HEK293 (cell line): ENCODE data around the gene FOSB.

Experiments
- ATF2 ChIP-seq: fragments of 450-650 bp; formaldehyde crosslinking; IDR thresholded peaks from 2 replicates; pipeline ENCODE4 v1.5.1; 2016; ENCODE audit warnings: missing biosample characterization, missing genetic modification characterization, low read depth
- CTCF ChIP-seq: fragments of 450-650 bp; formaldehyde crosslinking; IDR thresholded peaks from 2 replicates; pipeline ENCODE4 v1.5.1; 2016; ENCODE audit warnings: missing biosample characterization, missing genetic modification characterization
- MZF1 ChIP-seq: fragments of 450-650 bp; formaldehyde crosslinking; IDR thresholded peaks from 2 replicates; pipeline ENCODE4 v1.5.1; 2017; ENCODE audit warnings: missing biosample characterization, missing genetic modification characterization, borderline replicate concordance
- OSR2 ChIP-seq: fragments of 450-650 bp; formaldehyde crosslinking; IDR thresholded peaks from 2 replicates; pipeline ENCODE4 v1.5.1; 2016; ENCODE audit warnings: missing biosample characterization, missing genetic modification characterization
- PBX3 ChIP-seq: sonication (generic); formaldehyde crosslinking; IDR thresholded peaks from 2 replicates; pipeline ENCODE4 v1.8.1; 2022; ENCODE audit warnings: mild to moderate bottlenecking, moderate library complexity, missing genetic modification reagents
- REST ChIP-seq: fragments of 450-650 bp; formaldehyde crosslinking; IDR thresholded peaks from 2 replicates; pipeline ENCODE4 v1.5.1; 2016; ENCODE audit warnings: missing biosample characterization, missing genetic modification characterization
- YY1 ChIP-seq: fragments of 450-650 bp; formaldehyde crosslinking; IDR thresholded peaks from 2 replicates; pipeline ENCODE4 v1.5.1; 2018; ENCODE audit warnings: missing biosample characterization, missing genetic modification characterization
- ZFP41 ChIP-seq: fragments of 450-650 bp; formaldehyde crosslinking; IDR thresholded peaks from 2 replicates; pipeline ENCODE4 v1.5.1; 2016; ENCODE audit warnings: missing biosample characterization, missing genetic modification characterization, borderline replicate concordance
- ZNF138 ChIP-seq: fragments of 450-650 bp; formaldehyde crosslinking; IDR thresholded peaks from 2 replicates; pipeline ENCODE4 v1.5.1; 2016; ENCODE audit warnings: missing biosample characterization, missing genetic modification characterization, borderline replicate concordance
- ZNF155 ChIP-seq: fragments of 450-650 bp; formaldehyde crosslinking; IDR thresholded peaks from 2 replicates; pipeline ENCODE4 v1.5.1; 2016; ENCODE audit warnings: missing biosample characterization, missing genetic modification characterization
- ZNF211 ChIP-seq: fragments of 450-650 bp; formaldehyde crosslinking; IDR thresholded peaks from 2 replicates; pipeline ENCODE4 v1.5.1; 2016; ENCODE audit warnings: low read depth, missing biosample characterization, missing genetic modification characterization
- ZNF274 ChIP-seq, 2 experiments: fragments of 200-500 bp in 1 of 2; fragments of 450-650 bp in 1 of 2; sonication (Bioruptor generic) in 1 of 2; formaldehyde crosslinking in 1 of 2; IDR thresholded peaks; 2 replicates each; pipeline versions ENCODE4 v1.5.1 to v1.6.1; 2014 to 2016; ENCODE audit warnings: borderline replicate concordance in 1 of 2, inconsistent platforms in 1 of 2, low read length in 1 of 2, missing biosample characterization in 1 of 2, missing genetic modification characterization in 1 of 2
- ZNF76 ChIP-seq: fragments of 450-650 bp; formaldehyde crosslinking; IDR thresholded peaks from 2 replicates; pipeline ENCODE4; 2016; ENCODE audit warnings: low read depth, missing biosample characterization, missing genetic modification characterization, borderline replicate concordance
- ZNF792 ChIP-seq: fragments of 450-650 bp; formaldehyde crosslinking; IDR thresholded peaks from 2 replicates; pipeline ENCODE4 v1.5.1; 2016; ENCODE audit warnings: missing biosample characterization, missing genetic modification characterization

GRCh38 chr19:45506989-45507871 is 39.4 kb downstream of the FOSB start, which contains the start of gene VASP:
- TF ChIP-seq ZNF274 (IDR thresholded peaks at IDR 0.05; ENCODE audit: low read length) (no peak), ZNF274 (tag by site-specific recombination; IDR thresholded peaks at IDR 0.05; ENCODE audit: borderline replicate concordance) (no peak), ZNF155 (tag by site-specific recombination) (no peak), OSR2 (tag by site-specific recombination) (no peak), MZF1 (peak; percentile 89), ZFP41 (no peak), CTCF (tag by site-specific recombination) (peak; percentile 37; the same call in 1 of the 2 replicates), ATF2 (tag by site-specific recombination) (no peak), REST (tag by site-specific recombination) (no peak), PBX3 (CRISPR knock-in tag) (no peak), ZNF138 (tag by site-specific recombination) (no peak), ZNF211 (tag by site-specific recombination) (no peak), ZNF76 (tag by site-specific recombination) (peak; percentile 94), ZNF792 (no peak), YY1 (no peak)
